GM12878 (cell line): ENCODE measurements around the gene CUL1. TPM values are rescaled to one million over a fixed set of nuclear protein-coding genes. Genes with fewer than 3 reads are reported as not detected.

Experiments used
- ATAC-seq: fragments of 200-7000 bp; cut with Tn5 transposase; 3 replicates; pipeline ENCODE4 v1.9.1; 2020; ENCODE audit warnings: mild to moderate bottlenecking, moderate library complexity
- BruUV-seq: library from RNA; stranded (reverse); fragments of 400-500 nt; replicated peaks from 2 replicates; lab custom pipeline; 2021; lab: Mats Ljungman, UMichigan
- CTCF ChIA-PET: fragments of 300-600 bp; sonication (Branson Sonifier 250); formaldehyde crosslinking; extraction: SDS; loops from one replicate; lab custom pipeline; 2021; ENCODE audit warnings: inconsistent platforms; lab: Yijun Ruan, JAX
- POLR2A ChIA-PET: fragments of 350-600 bp; formaldehyde crosslinking; extraction: SDS; loops from one replicate; lab custom pipeline; 2021; ENCODE audit warnings: inconsistent platforms; lab: Charles Lee
- RAD21 ChIA-PET: fragments of 300-600 bp; sonication (Branson Sonifier 250); formaldehyde crosslinking; loops from one replicate; lab custom pipeline; 2023; ENCODE audit warnings: antibody characterized with exemption; ENCODE audit not compliant: unreplicated experiment; lab: Charles Lee
- SMC1A ChIA-PET: fragments of 300-600 bp; sonication (Branson Sonifier 250); formaldehyde crosslinking; loops from one replicate; lab custom pipeline; 2023; ENCODE audit not compliant: unreplicated experiment, uncharacterized antibody; lab: Charles Lee
- DNase-seq: peaks from one replicate; pipeline ENCODE4 v3.0.0-alpha.2; 2011; ENCODE audit warnings: low read depth, low spot score
- FAIRE-seq: peaks from 3 replicates; lab custom pipeline; 2011; peaks lifted over from hg19 to GRCh38; lab: Jason Lieb, UNC
- H2AFZ ChIP-seq: 2 replicates; pipeline ENCODE4 v1.6.0; 2011; ENCODE audit warnings: low read depth, low read length, control low read depth; ENCODE audit not compliant: control insufficient read depth
- H3K27ac ChIP-seq: 2 replicates; pipeline ENCODE4 v1.5.1; 2011; ENCODE audit warnings: control low read depth; ENCODE audit not compliant: control insufficient read depth, insufficient read depth
- H3K27me3 ChIP-seq, 2 experiments: replicated peaks in 1 of 2; 2 replicates each; pipeline versions ENCODE4 v1.6.0 to v1.6.1; 2011; ENCODE audit warnings: low read length in 1 of 2; ENCODE audit not compliant: control insufficient read depth in 2 of 2, insufficient read depth in 2 of 2
- H3K36me3 ChIP-seq, 2 experiments: 2 replicates each; pipeline ENCODE4 v1.5.1; 2011; ENCODE audit warnings: low read length in 1 of 2; ENCODE audit not compliant: control insufficient read depth in 2 of 2, insufficient read depth in 2 of 2
- H3K4me1 ChIP-seq: 2 replicates; pipeline ENCODE4 v1.6.1; 2011; ENCODE audit warnings: mild to moderate bottlenecking, low read length, moderate library complexity, mixed read lengths; ENCODE audit not compliant: control insufficient read depth, insufficient read depth
- H3K4me2 ChIP-seq: 2 replicates; pipeline ENCODE4 v1.6.0; 2011; ENCODE audit warnings: control low read depth; ENCODE audit not compliant: control insufficient read depth, insufficient read depth
- H3K4me3 ChIP-seq: fragments of 200-600 bp; sonication (generic); 2 replicates; pipeline ENCODE4 v1.5.1; 2016
- H3K79me2 ChIP-seq: 2 replicates; pipeline ENCODE4 v1.6.0; 2011; ENCODE audit warnings: low read length; ENCODE audit not compliant: control insufficient read depth, insufficient read depth
- H3K9ac ChIP-seq: 2 replicates; pipeline ENCODE4 v1.8.0; 2011; ENCODE audit warnings: low read length, control low read depth, mixed read lengths; ENCODE audit not compliant: control insufficient read depth, insufficient read depth
- H3K9me3 ChIP-seq: replicated peaks from 3 replicates; pipeline ENCODE4 v1.5.1; 2011; ENCODE audit warnings: mild to moderate bottlenecking, low read length; ENCODE audit not compliant: control insufficient read depth, insufficient read depth
- H4K20me1 ChIP-seq: 2 replicates; pipeline ENCODE4 v1.6.0; 2011; ENCODE audit not compliant: control insufficient read depth, insufficient read depth
- BHLHE40 ChIP-seq, 2 experiments: fragments of 450-650 bp in 1 of 2; IDR thresholded peaks; 2 replicates each; pipeline ENCODE4 v1.6.1; 2011 to 2017; ENCODE audit warnings: low read depth in 2 of 2, borderline replicate concordance in 1 of 2, improper control_type of control experiment in 1 of 2, low read length in 1 of 2, mild to moderate bottlenecking in 1 of 2
- BRCA1 ChIP-seq: IDR thresholded peaks from 2 replicates; pipeline ENCODE4 v1.6.1; 2011; ENCODE audit warnings: low read depth, low read length, improper control_type of control experiment
- CBX3 ChIP-seq: fragments of 200-600 bp; sonication (generic); IDR thresholded peaks from 2 replicates; pipeline ENCODE4 v1.6.1; 2016; ENCODE audit warnings: low read depth, borderline replicate concordance
- CEBPB ChIP-seq, 2 experiments: fragments of 150-350 bp in 1 of 2; IDR thresholded peaks; 2 replicates each; pipeline ENCODE4 v1.6.1; 2012 to 2014; ENCODE audit warnings: low read depth in 2 of 2, low read length in 2 of 2, borderline replicate concordance in 1 of 2, inconsistent platforms in 1 of 2
- CTCF ChIP-seq, 3 experiments: IDR thresholded peaks in 2 of 3; conservative IDR thresholded peaks in 1 of 3; 2 replicates each; pipeline ENCODE4 v1.5.1; 2011; ENCODE audit warnings: low read depth in 3 of 3, low read length in 3 of 3, mild to moderate bottlenecking in 3 of 3, control low read depth in 2 of 3, moderate library complexity in 2 of 3, inconsistent platforms in 1 of 3, mixed read lengths in 1 of 3; ENCODE audit not compliant: control insufficient read depth in 2 of 3, insufficient read depth in 1 of 3; ENCODE audit errors: extremely low read depth in 1 of 3
- IRF5 ChIP-seq: fragments of 450-650 bp; IDR thresholded peaks from 2 replicates; pipeline ENCODE4 v1.6.1; 2017; ENCODE audit warnings: borderline replicate concordance
- ZBED1 ChIP-seq: IDR thresholded peaks from 2 replicates; pipeline ENCODE4 v1.6.1; 2016; ENCODE audit warnings: borderline replicate concordance
- WGBS: methylation state at CpG from one replicate; pipeline ENCODE4 v1.1.6; 2016; ENCODE audit warnings: low lambda C conversion rate; ENCODE audit not compliant: insufficient replicate concordance, insufficient coverage; ENCODE audit errors: missing lambda C conversion rate; 5-methylcytosine and 5-hydroxymethylcytosine counted together
- in situ Hi-C: fragments of 300-500 bp; cut with MboI; formaldehyde crosslinking; loops from 9 replicates; pipeline ENCODE4 v1.14.3; 2018; ENCODE audit warnings: mixed read lengths
- intact Hi-C: fragments of 100-400 bp; cut with micrococcal nuclease; formaldehyde crosslinking; loops from one replicate; pipeline ENCODE4 v1.14.2; 2022; ENCODE audit not compliant: unreplicated experiment
- polyA plus RNA-seq, 11 experiments: library from polyadenylated mRNA; depleted of rRNA in 4 of 11; unstranded in 6 of 11; stranded (reverse) in 5 of 11; fragments of >200 nt; fragmentation: Nextera tagmentation in 4 of 11; fragmentation: Illumina TruSeq in 1 of 11; extraction: Ambion mirVana in 4 of 11; extraction: Trizol in 1 of 11; gene quantifications; 1 replicate in 1 of 11; 2 replicates in 10 of 11; pipeline versions ENCODE4 v1.2.1 to v1.2.3, GENCODE V29; 2011 to 2016; ENCODE audit warnings: inconsistent platforms in 2 of 11, missing spikeins in 2 of 11, low read depth in 1 of 11
- total RNA-seq, 4 experiments: library from RNA; depleted of rRNA in 3 of 4; stranded (reverse); fragments of >200 nt in 3 of 4; fragmentation: Illumina TruSeq in 1 of 4; extraction: Trizol in 1 of 4; gene quantifications; 2 replicates each; pipeline versions ENCODE4 v1.2.1 to v1.2.3, GENCODE V29; 2013 to 2021
- TF ChIP-seq, protein P1 (sequence below): fragments of 450-650 bp; formaldehyde crosslinking; IDR thresholded peaks from 2 replicates; pipeline ENCODE4 v1.4.0; 2022; ENCODE audit warnings: mild to moderate bottlenecking, moderate library complexity
- TF ChIP-seq, protein P2 (sequence below): fragments of 150-350 bp; IDR thresholded peaks from 2 replicates; pipeline ENCODE4 v1.6.1; 2014; ENCODE audit warnings: mild to moderate bottlenecking, low read depth, low read length

The CUL1 gene
- total and polyA plus RNA-seq, 10 of the 15 experiments (the other 5 are each of a cell fraction or from before 2014, with no cell fraction given), result 13.3 to 63.9 (median 45.9) TPM

DNA sequence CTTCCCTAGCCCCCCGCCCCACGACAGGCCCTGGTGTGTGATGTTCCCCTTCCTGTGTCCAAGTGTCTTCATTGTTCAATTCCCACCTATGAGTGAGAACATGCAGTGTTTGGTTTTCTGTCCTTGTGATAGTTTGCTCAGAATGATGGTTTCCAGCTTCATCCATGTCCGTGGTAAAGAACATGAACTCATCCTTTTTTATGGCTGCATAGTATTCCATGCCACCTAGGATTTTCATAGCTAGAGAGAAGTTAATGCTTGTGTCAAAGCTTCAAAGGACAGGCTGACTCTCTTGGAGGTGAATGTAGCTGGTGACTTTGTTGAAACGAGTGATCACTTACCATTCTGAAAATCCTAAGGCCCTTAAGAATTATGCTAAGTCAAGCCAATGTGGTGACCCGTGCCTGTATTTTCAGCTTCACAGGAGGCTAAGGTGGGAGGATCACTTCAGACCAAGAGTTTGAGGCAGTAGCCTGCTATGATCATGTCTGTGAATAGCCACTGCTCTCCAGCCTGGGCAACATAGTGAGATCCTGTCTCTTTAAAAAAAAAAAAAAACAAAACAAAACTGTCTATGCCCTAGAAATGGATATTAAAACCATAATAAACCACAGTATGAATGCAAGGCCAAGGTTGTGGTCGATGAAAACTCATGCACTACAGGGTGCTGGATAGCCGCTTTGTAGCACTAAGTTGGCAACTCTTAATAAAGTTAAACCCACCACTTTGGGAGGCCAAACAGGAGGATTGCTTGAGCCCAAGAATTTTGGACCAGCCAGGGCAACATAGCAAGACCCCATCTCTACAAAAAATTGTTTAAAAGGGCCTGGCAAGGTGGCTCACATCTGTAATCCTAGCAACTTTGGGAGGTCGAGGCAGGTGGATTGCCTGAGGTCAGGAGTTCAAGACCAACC lies 52.0 kb downstream of the CUL1 start (continued):
- no peak for TF ChIP-seq CTCF (IDR thresholded peaks at IDR 0.05 in 2 of 3, conservative IDR thresholded peaks at IDR 0.05 in 1 of 3; ENCODE audit: control insufficient read depth in 2 of 3, extremely low read depth in 1 of 3, insufficient read depth in 1 of 3, low read depth in 3 of 3, low read length in 3 of 3)
- TF ChIP-seq, all 136 proteins: peak for 0

DNA sequence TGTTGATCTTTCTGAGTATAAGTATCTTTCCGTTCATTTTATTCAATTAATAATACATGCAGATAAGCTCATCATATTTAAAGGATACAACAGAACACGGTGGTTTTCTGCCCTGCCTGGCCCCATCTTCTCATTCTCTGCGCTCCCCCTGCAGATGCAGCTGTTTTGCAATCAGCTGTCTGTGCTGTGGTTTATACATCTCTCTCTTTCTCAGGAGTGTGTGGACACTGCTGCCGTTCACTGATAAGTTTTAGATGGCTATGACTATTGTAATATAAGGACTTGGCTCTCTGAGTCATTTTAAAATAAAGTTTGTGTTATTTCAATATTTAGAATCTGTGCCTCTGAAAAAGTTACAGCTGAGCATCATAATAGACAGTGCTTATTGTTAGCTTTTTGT lies 54.5 kb downstream of the CUL1 start:
- Histone ChIP-seq H3K9me3 (no peaks in the 10 kb centered on the region; the same call in 2 of the 3 replicates), H4K20me1 (no peaks in the 10 kb centered on the region; the same call in 1 of the 2 replicates), H3K4me2 (no peak overlapping the region), H3K9ac (no peak overlapping the region), H3K4me3 (no peak overlapping the region), H3K36me3 (peaks cover 6 to 8% of the 10 kb centered on the region in 2 experiments), H3K27me3 (no peaks in the 10 kb centered on the region), H3K27ac (no peak overlapping the region), H2AFZ (no peak overlapping the region), H3K79me2 (no peaks in the 10 kb centered on the region), H3K4me1 (no peaks in the 10 kb centered on the region)
- DNase-seq (no peak), FAIRE-seq (no peak), ATAC-seq (no peak)
- in situ Hi-C loops, result no loop called here
- WGBS, result 64% methylated on average over 4 of the region's 4 CpGs
- ChIA-PET CTCF (interaction anchor here (1.4 to 1.8 kb wide), 2 partner anchors 24 to 52 kb away, joined by 3 to 5 read pairs; no protein-coding TSS in a partner anchor), POLR2A (interaction anchor here (1.2 to 1.3 kb wide), 2 partner anchors 10 to 188 kb away, joined by 4 to 5 read pairs; no protein-coding TSS in a partner anchor), RAD21 (no interaction called here), SMC1A (interaction anchor here (1.0 to 1.4 kb wide), 3 partner anchors 12 to 52 kb away, joined by 3 to 4 read pairs (median 3); no protein-coding TSS in a partner anchor)
- no TSS peak for BruUV-seq
- intact Hi-C loops, result no loop called here
- TF ChIP-seq, protein P1, sequence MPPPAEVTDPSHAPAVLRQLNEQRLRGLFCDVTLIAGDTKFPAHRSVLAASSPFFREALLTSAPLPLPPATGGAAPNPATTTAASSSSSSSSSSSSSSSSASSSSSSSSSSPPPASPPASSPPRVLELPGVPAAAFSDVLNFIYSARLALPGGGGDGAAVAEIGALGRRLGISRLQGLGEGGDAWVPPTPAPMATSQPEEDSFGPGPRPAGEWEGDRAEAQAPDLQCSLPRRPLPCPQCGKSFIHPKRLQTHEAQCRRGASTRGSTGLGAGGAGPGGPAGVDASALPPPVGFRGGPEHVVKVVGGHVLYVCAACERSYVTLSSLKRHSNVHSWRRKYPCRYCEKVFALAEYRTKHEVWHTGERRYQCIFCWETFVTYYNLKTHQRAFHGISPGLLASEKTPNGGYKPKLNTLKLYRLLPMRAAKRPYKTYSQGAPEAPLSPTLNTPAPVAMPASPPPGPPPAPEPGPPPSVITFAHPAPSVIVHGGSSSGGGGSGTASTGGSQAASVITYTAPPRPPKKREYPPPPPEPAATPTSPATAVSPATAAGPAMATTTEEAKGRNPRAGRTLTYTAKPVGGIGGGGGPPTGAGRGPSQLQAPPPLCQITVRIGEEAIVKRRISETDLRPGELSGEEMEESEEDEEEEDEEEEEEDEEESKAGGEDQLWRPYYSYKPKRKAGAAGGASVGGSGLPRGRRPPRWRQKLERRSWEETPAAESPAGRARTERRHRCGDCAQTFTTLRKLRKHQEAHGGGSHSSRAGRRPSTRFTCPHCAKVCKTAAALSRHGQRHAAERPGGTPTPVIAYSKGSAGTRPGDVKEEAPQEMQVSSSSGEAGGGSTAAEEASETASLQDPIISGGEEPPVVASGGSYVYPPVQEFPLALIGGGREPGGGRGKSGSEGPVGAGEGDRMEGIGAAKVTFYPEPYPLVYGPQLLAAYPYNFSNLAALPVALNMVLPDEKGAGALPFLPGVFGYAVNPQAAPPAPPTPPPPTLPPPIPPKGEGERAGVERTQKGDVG (CRISPR knock-in tag), result no peak
- TF ChIP-seq, protein P2, sequence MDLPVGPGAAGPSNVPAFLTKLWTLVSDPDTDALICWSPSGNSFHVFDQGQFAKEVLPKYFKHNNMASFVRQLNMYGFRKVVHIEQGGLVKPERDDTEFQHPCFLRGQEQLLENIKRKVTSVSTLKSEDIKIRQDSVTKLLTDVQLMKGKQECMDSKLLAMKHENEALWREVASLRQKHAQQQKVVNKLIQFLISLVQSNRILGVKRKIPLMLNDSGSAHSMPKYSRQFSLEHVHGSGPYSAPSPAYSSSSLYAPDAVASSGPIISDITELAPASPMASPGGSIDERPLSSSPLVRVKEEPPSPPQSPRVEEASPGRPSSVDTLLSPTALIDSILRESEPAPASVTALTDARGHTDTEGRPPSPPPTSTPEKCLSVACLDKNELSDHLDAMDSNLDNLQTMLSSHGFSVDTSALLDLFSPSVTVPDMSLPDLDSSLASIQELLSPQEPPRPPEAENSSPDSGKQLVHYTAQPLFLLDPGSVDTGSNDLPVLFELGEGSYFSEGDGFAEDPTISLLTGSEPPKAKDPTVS, result no peak
- TF ChIP-seq BHLHE40 (IDR thresholded peaks at IDR 0.05; ENCODE audit: borderline replicate concordance in 1 of 2, low read depth in 2 of 2, low read length in 1 of 2) (no peak), CBX3 (no peak), ZBED1 (no peak), BRCA1 (no peak), CEBPB (IDR thresholded peaks at IDR 0.05; ENCODE audit: borderline replicate concordance in 1 of 2, low read depth in 2 of 2, low read length in 2 of 2) (no peak), IRF5 (no peak)
